ENCODE measurements around the gene TDRD12. TPM values are rescaled to one million over a fixed set of nuclear protein-coding genes. Genes with fewer than 3 reads are reported as not detected.

The TDRD12 gene
- total RNA-seq, 2 experiments from 2014 or later, result 0.14 to 0.22 TPM

GRCh38 chr19:32874605-32875004 is 155.0 kb downstream of the TDRD12 start:
- intact Hi-C loops (cut with DNase I, micrococcal nuclease), result no loop called here
- H3K4me3 Mint-ChIP-seq, result no peak overlapping the region
- DNase-seq (no peak), ATAC-seq (ENCODE audit: poor library complexity) (no peak)
- TF ChIP-seq, protein P1, sequence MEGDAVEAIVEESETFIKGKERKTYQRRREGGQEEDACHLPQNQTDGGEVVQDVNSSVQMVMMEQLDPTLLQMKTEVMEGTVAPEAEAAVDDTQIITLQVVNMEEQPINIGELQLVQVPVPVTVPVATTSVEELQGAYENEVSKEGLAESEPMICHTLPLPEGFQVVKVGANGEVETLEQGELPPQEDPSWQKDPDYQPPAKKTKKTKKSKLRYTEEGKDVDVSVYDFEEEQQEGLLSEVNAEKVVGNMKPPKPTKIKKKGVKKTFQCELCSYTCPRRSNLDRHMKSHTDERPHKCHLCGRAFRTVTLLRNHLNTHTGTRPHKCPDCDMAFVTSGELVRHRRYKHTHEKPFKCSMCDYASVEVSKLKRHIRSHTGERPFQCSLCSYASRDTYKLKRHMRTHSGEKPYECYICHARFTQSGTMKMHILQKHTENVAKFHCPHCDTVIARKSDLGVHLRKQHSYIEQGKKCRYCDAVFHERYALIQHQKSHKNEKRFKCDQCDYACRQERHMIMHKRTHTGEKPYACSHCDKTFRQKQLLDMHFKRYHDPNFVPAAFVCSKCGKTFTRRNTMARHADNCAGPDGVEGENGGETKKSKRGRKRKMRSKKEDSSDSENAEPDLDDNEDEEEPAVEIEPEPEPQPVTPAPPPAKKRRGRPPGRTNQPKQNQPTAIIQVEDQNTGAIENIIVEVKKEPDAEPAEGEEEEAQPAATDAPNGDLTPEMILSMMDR (IDR thresholded peaks at IDR 0.05), result no peak
- H3K27ac Mint-ChIP-seq, result no peak overlapping the region
- Histone ChIP-seq H3K36me3 (ENCODE audit: insufficient read depth, low read length) (no peaks in the 10 kb centered on the region), H3K4me3 (ENCODE audit: low read length) (no peak overlapping the region), H3K4me1 (ENCODE audit: insufficient read depth, low read length) (no peaks in the 10 kb centered on the region), H3K27ac (ENCODE audit: low read depth in 1 of 2, low read length in 2 of 2) (no peak overlapping the region), H3K27me3 (ENCODE audit: control insufficient read depth in 1 of 2, insufficient read depth in 2 of 2, low read length in 2 of 2) (no peaks in the 10 kb centered on the region), H3K9me3 (ENCODE audit: control insufficient read depth in 1 of 2, insufficient read depth in 1 of 2, low read length in 2 of 2) (no peaks in the 10 kb centered on the region)
- ChIA-PET POLR2A (no interaction called here), CTCF (no interaction called here)
- no peaks in the 10 kb centered on the region for H3K4me1 Mint-ChIP-seq (ENCODE audit: low read depth)
- peaks cover 8% of the 10 kb centered on the region for H3K36me3 Mint-ChIP-seq (ENCODE audit: low read depth)
- H3K27me3 Mint-ChIP-seq, result no peaks in the 10 kb centered on the region
- H3K9me3 Mint-ChIP-seq, result no peaks in the 10 kb centered on the region

- intact Hi-C loops (cut with DNase I, micrococcal nuclease), result no loop called here
- CTCF ChIA-PET, result no interaction called here
These were observed 155.9 kb downstream of the TDRD12 start for GRCh38 chr19:32875428-32875827.

DNA sequence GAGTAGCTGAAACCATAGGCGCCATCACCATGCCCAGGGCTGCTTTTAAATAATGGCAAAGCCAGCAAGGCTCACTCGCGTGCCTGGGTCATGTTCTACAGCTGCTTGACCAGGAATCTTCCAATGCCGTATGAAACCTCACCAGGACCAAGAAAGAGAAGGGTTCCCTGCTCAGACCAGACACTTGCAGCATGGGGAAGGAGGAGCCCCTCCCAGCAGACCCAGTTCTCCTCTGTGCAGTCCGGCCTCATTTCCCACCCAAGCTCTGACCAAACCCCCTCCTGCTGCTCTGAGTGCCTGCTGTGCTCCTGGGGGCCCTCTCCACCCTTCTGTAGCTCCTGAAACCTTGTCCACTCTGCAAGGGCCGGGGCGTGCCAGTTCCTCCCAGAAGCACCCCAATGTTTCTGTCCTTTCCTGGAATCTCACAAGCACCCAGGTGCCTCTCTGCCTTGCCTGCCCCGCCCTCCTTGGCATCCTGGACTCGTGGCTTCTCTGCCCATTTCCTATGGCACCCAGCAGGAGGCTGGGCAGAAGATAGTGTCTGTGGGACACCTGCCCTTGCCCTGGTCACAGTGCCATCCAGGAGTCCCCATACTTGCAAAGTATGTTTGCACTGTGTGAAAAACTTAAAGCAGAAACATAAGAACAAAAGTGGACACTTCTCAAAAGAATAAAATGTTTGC is 156.8 kb downstream of the TDRD12 start:
- H3K36me3 ChIP-seq (ENCODE audit: insufficient read depth, low read length), result no peaks in the 10 kb centered on the region
- H3K9me3 ChIP-seq (ENCODE audit: control insufficient read depth in 1 of 2, insufficient read depth in 1 of 2, low read length in 2 of 2), result no peaks in the 10 kb centered on the region
- Mint-ChIP-seq H3K27ac (no peak overlapping the region), H3K27me3 (no peaks in the 10 kb centered on the region), H3K36me3 (ENCODE audit: low read depth) (peaks cover 8% of the 10 kb centered on the region), H3K4me1 (ENCODE audit: low read depth) (no peaks in the 10 kb centered on the region), H3K4me3 (no peak overlapping the region), H3K9me3 (no peaks in the 10 kb centered on the region)
- no peaks in the 10 kb centered on the region for H3K27me3 ChIP-seq (ENCODE audit: control insufficient read depth in 1 of 2, insufficient read depth in 2 of 2, low read length in 2 of 2)
- TF ChIP-seq, protein P1 (IDR thresholded peaks at IDR 0.05), result no peak
- ATAC-seq (ENCODE audit: poor library complexity) (no peak), DNase-seq (no peak)
- ChIA-PET CTCF (no interaction called here), POLR2A (no interaction called here)
- intact Hi-C loops (cut with DNase I, micrococcal nuclease), result no loop called here
- H3K27ac ChIP-seq (ENCODE audit: low read depth in 1 of 2, low read length in 2 of 2), result no peak overlapping the region
- no peak overlapping the region for H3K4me3 ChIP-seq (ENCODE audit: low read length)
- H3K4me1 ChIP-seq (ENCODE audit: insufficient read depth, low read length), result no peaks in the 10 kb centered on the region

More at GRCh38 chr19:32875428-32875827, 155.9 kb downstream of the TDRD12 start:
- Histone ChIP-seq H3K4me1 (ENCODE audit: insufficient read depth, low read length) (no peaks in the 10 kb centered on the region), H3K27ac (ENCODE audit: low read depth in 1 of 2, low read length in 2 of 2) (no peak overlapping the region), H3K9me3 (ENCODE audit: control insufficient read depth in 1 of 2, insufficient read depth in 1 of 2, low read length in 2 of 2) (no peaks in the 10 kb centered on the region), H3K27me3 (ENCODE audit: control insufficient read depth in 1 of 2, insufficient read depth in 2 of 2, low read length in 2 of 2) (no peaks in the 10 kb centered on the region), H3K36me3 (ENCODE audit: insufficient read depth, low read length) (no peaks in the 10 kb centered on the region), H3K4me3 (ENCODE audit: low read length) (no peak overlapping the region)
- POLR2A ChIA-PET, result no interaction called here
- Mint-ChIP-seq H3K27me3 (no peaks in the 10 kb centered on the region), H3K36me3 (ENCODE audit: low read depth) (peaks cover 8% of the 10 kb centered on the region), H3K9me3 (no peaks in the 10 kb centered on the region), H3K4me1 (ENCODE audit: low read depth) (no peaks in the 10 kb centered on the region), H3K4me3 (no peak overlapping the region), H3K27ac (no peak overlapping the region)
- no peak for ATAC-seq (ENCODE audit: poor library complexity)
- TF ChIP-seq, protein P1 (IDR thresholded peaks at IDR 0.05), result no peak
- DNase-seq, result no peak
